Stomach (tissue), 4 donors: ENCODE measurements around the gene KCNQ5.

Experiments used
- CTCF ChIP-seq, 7 experiments: fragments of 450-650 bp in 4 of 7; fragments of 200-600 bp in 3 of 7; sonication (generic) in 3 of 7; IDR thresholded peaks; one replicate each; pipeline ENCODE4 v1.5.1; 2016 to 2019; ENCODE audit warnings: antibody characterized with exemption in 7 of 7, control low read depth in 2 of 7, mild to moderate bottlenecking in 1 of 7
- POLR2A ChIP-seq, 4 donors: fragments of 450-650 bp; IDR thresholded peaks; one replicate each; pipeline ENCODE4 v1.6.1; 2016; ENCODE audit warnings: antibody characterized with exemption in 4 of 4, control low read depth in 2 of 4, mild to moderate bottlenecking in 1 of 4, moderate library complexity in 1 of 4

GRCh38 chr6:72789145-72789544 lies 167.3 kb downstream of the KCNQ5 start:
- TF ChIP-seq POLR2A (IDR thresholded peaks at IDR 0.05), result no peak
- no peak for TF ChIP-seq CTCF (IDR thresholded peaks at IDR 0.05)
